MG63 (cell line): ENCODE measurements around the gene KCTD2. TPM values are rescaled to one million over a fixed set of nuclear protein-coding genes. Genes with fewer than 3 reads are reported as not detected.

Source experiments
- total RNA-seq: library from RNA; depleted of rRNA; stranded (reverse); fragments of >200 nt; shearing (Covaris generic); gene quantifications from 2 replicates; pipeline ENCODE4 v1.2.3, GENCODE V29; 2014; ENCODE audit warnings: low replicate concordance; rRNA removed

KCTD2 gene
- total RNA-seq, 1 experiment from 2014 or later, result 15.6 TPM

Other genes starting within 250 kb of the KCTD2 start
- gene GRIN2C, start 187.3 kb upstream of the KCTD2 start, total RNA-seq, result not detected in 2 replicates
- 8.4 and 15.6 TPM in 2 replicates for gene FDXR, start 174.2 kb upstream of the KCTD2 start, total RNA-seq
- gene FADS6, start 153.6 kb upstream of the KCTD2 start, total RNA-seq, result not detected in 2 replicates
- gene USH1G, start 124.0 kb upstream of the KCTD2 start, total RNA-seq, result not detected in 2 replicates
- gene OTOP2, start 123.0 kb upstream of the KCTD2 start, total RNA-seq, result not detected in 2 replicates
- gene OTOP3, start 111.3 kb upstream of the KCTD2 start, total RNA-seq, result not detected in 2 replicates
- not detected in 2 replicates for gene HID1, start 74.5 kb upstream of the KCTD2 start, total RNA-seq
- gene CDR2L, start 59.6 kb upstream of the KCTD2 start, total RNA-seq, result 2.2 and 4.2 TPM in 2 replicates
- gene MRPL58, start 34.6 kb upstream of the KCTD2 start, total RNA-seq, result 94.3 and 148 TPM in 2 replicates
- 296 and 323 TPM in 2 replicates for gene ATP5PD, start 256 bp upstream of the KCTD2 start, total RNA-seq
- gene SLC16A5, start 40.7 kb downstream of the KCTD2 start, total RNA-seq, result 0.12 and 0.33 TPM in 2 replicates
- gene ARMC7, start 62.7 kb downstream of the KCTD2 start, total RNA-seq, result 12.0 and 15.1 TPM in 2 replicates
- gene NT5C, start 84.5 kb downstream of the KCTD2 start, total RNA-seq, result 29.1 and 92.2 TPM in 2 replicates
- 117 and 285 TPM in 2 replicates for gene JPT1, start 107.3 kb downstream of the KCTD2 start, total RNA-seq
- gene SUMO2, start 135.7 kb downstream of the KCTD2 start, total RNA-seq, result 145 and 181 TPM in 2 replicates
- gene NUP85, start 158.5 kb downstream of the KCTD2 start, total RNA-seq, result 75.0 and 100 TPM in 2 replicates
- gene GGA3, start 214.4 kb downstream of the KCTD2 start, total RNA-seq, result 5.8 and 9.2 TPM in 2 replicates
- gene MRPS7, start 214.7 kb downstream of the KCTD2 start, total RNA-seq, result 78.0 and 101 TPM in 2 replicates
- 4.4 and 18.2 TPM in 2 replicates for gene MIF4GD, start 224.0 kb downstream of the KCTD2 start, total RNA-seq
- 17.8 and 21.7 TPM in 2 replicates for gene SLC25A19, start 242.2 kb downstream of the KCTD2 start, total RNA-seq